AG04450 (cell line): ENCODE results near the gene TMEM205. TPM values are rescaled to one million over a fixed set of nuclear protein-coding genes. Genes with fewer than 3 reads are reported as not detected.

ENCODE experiments used
- CTCF ChIA-PET: fragments of 300-600, 350-600 bp; formaldehyde crosslinking; extraction: SDS; loops from one replicate; lab custom pipeline; 2022; ENCODE audit warnings: antibody characterized with exemption, inconsistent platforms; lab: Charles Lee
- POLR2A ChIA-PET: fragments of 350-600 bp; formaldehyde crosslinking; extraction: SDS; loops from one replicate; lab custom pipeline; 2021; ENCODE audit warnings: antibody characterized with exemption, inconsistent platforms; lab: Yijun Ruan, JAX
- DNase-seq: peaks from one replicate; pipeline ENCODE4 v3.0.0-alpha.2; 2011; ENCODE audit warnings: low read depth, low spot score
- H3K27ac ChIP-seq: one replicate; pipeline ENCODE4 v1.5.1; 2012; ENCODE audit warnings: low read depth, low read length, control low read depth
- H3K27me3 ChIP-seq: one replicate; pipeline ENCODE4 v1.6.0; 2012; ENCODE audit warnings: low read length; ENCODE audit not compliant: control insufficient read depth, insufficient read depth
- H3K4me3 ChIP-seq: 2 replicates; pipeline ENCODE4 v1.5.1; 2011; ENCODE audit warnings: mild to moderate bottlenecking, low read depth, low read length, control low read depth
- H3K9me3 ChIP-seq: 2 replicates; pipeline ENCODE4 v1.5.1; 2012; ENCODE audit warnings: low read length; ENCODE audit not compliant: control insufficient read depth, insufficient read depth
- CTCF ChIP-seq: IDR thresholded peaks from 2 replicates; pipeline ENCODE4 v1.5.1; 2011; ENCODE audit warnings: low read depth, low read length, control low read depth, inconsistent platforms
- polyA plus RNA-seq: library from polyadenylated mRNA; depleted of rRNA; stranded (reverse); fragments of >200 nt; gene quantifications from 2 replicates; pipeline ENCODE4 v1.2.3, GENCODE V29; 2011

Gene TMEM205
- polyA plus RNA-seq, 1 experiment: 71.9 TPM

GRCh38 chr19:11375143-11375948 lies 29.3 kb upstream of the TMEM205 start:
- TF ChIP-seq CTCF: no peak
- ChIA-PET POLR2A (interaction anchor here (0.5 to 1.4 kb wide), 9 partner anchors 14 to 859 kb away, joined by 3 to 13 read pairs (median 4); partner anchors contain the start of genes CCDC159, RAB3D and TMEM205), CTCF (interaction anchor here (0.6 to 2.1 kb wide), 8 partner anchors 8 to 1375 kb away, joined by 4 to 7 read pairs (median 4); partner anchors contain the start of genes EPOR and TSPAN16)

GRCh38 chr19:11374433-11375142 lies 28.5 kb upstream of the TMEM205 start, which contains the start of gene SWSAP1:
TSS of gene SWSAP1 (plus strand) at chr19:11374666. CDS start at chr19:11374681, 15 bp downstream.
- ChIA-PET CTCF (interaction anchor here (0.9 to 2.1 kb wide), 6 partner anchors 9 to 161 kb away, joined by 4 to 7 read pairs (median 4); partner anchors contain the start of genes EPOR and TSPAN16), POLR2A (interaction anchor here (0.5 to 1.4 kb wide), 12 partner anchors 8 to 1496 kb away, joined by 3 to 13 read pairs (median 4); partner anchors contain the start of genes CCDC159, RAB3D and TMEM205)
- peak within 1 kb of the TSS; percentile 91 for H3K27ac ChIP-seq
- TF ChIP-seq CTCF: no peak
- DNase-seq: peak; percentile 99
- H3K27me3 ChIP-seq: no peaks in the 10 kb centered on the region
- peak within 1 kb of the TSS; percentile 84 for H3K4me3 ChIP-seq
- no peaks in the 10 kb centered on the region; the same call in 1 of the 2 replicates for H3K9me3 ChIP-seq

More at GRCh38 chr19:11375143-11375948, 29.3 kb upstream of the TMEM205 start:
- no peaks in the 10 kb centered on the region for H3K27me3 ChIP-seq
- H3K27ac ChIP-seq: peak overlapping the region; percentile 65
- DNase-seq: no peak
- H3K4me3 ChIP-seq: peak overlapping the region; percentile 51
- no peaks in the 10 kb centered on the region; the same call in 1 of the 2 replicates for H3K9me3 ChIP-seq

GRCh38 chr19:11373885-11374432 lies 27.9 kb upstream of the TMEM205 start:
- TF ChIP-seq CTCF: no peak
- H3K27me3 ChIP-seq: no peaks in the 10 kb centered on the region
- H3K4me3 ChIP-seq: peak overlapping the region; percentile 84
- no peak overlapping the region for H3K27ac ChIP-seq
- ChIA-PET POLR2A (interaction anchor here (0.6 to 1.4 kb wide), 8 partner anchors 7 to 1497 kb away, joined by 3 to 13 read pairs (median 4); partner anchors contain the start of genes CCDC159, RAB3D and TMEM205), CTCF (interaction anchor here (0.6 to 2.1 kb wide), 4 partner anchors 9 to 80 kb away, joined by 4 to 7 read pairs (median 4); partner anchors contain the start of gene TSPAN16)
- H3K9me3 ChIP-seq: no peaks in the 10 kb centered on the region; the same call in 1 of the 2 replicates
- DNase-seq: no peak

- no peak overlapping the region for H3K27ac ChIP-seq
- ChIA-PET POLR2A (interaction anchor here (0.6 kb wide), 1 partner anchor 105 kb away, joined by 5 read pairs; no protein-coding TSS in a partner anchor), CTCF (interaction anchor here (0.6 to 2.1 kb wide), 3 partner anchors 10 to 79 kb away, joined by 4 to 7 read pairs (median 4); no protein-coding TSS in a partner anchor)
- no peak for DNase-seq
- no peak overlapping the region for H3K4me3 ChIP-seq
- H3K27me3 ChIP-seq: no peaks in the 10 kb centered on the region
- H3K9me3 ChIP-seq: no peaks in the 10 kb centered on the region; the same call in 1 of the 2 replicates
- no peak for TF ChIP-seq CTCF
Observed at GRCh38 chr19:11373166-11373884, 27.3 kb upstream of the TMEM205 start.
